ENCODE results near the gene SASS6. TPM values are rescaled to one million over a fixed set of nuclear protein-coding genes. Genes with fewer than 3 reads are reported as not detected.

SASS6 gene
- total and polyA plus RNA-seq, 4 donors, result 0.55 to 5.9 (median 1.3) TPM

DNA sequence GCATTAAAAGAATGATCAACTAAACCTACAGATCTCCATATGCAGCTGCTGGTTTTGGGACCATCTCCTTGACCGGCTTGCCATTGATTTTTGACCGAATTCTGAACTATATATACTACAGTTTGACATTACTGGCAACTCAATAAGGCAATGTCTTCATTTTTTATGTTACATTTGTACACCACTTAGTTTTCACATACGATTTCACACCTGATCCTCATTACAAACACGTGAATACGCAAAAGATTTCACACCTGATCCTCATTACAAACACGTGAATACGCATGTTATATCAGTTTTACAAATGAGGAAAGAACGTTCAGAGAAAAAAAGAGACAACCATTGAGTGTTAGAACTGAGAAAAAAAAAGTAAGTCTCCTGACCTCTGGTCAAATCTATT is 1.1 kb downstream of the SASS6 start:
- no peaks in the 10 kb centered on the region for H3K36me3 ChIP-seq (ENCODE audit: control insufficient read depth in 4 of 4, insufficient read depth in 3 of 4, low read depth in 1 of 4, low read length in 3 of 4)
- peak overlapping the region in 2 of 3 donors; percentile 71 to 81 for H3K4me3 ChIP-seq (ENCODE audit: low read depth in 1 of 3, low read length in 3 of 3)
- peaks cover 11 to 25% (median 21%) of the 10 kb centered on the region in 4 donors for H3K4me1 ChIP-seq (ENCODE audit: control insufficient read depth in 4 of 4, insufficient read depth in 4 of 4, low read length in 3 of 4)
- no peaks in the 10 kb centered on the region for H3K27me3 ChIP-seq (ENCODE audit: control insufficient read depth in 4 of 4, insufficient read depth in 4 of 4, low read length in 3 of 4)
- no peak for TF ChIP-seq EGR1 (IDR thresholded peaks at IDR 0.05; ENCODE audit: low read depth in 2 of 2)
- TF ChIP-seq TAF1 (conservative IDR thresholded peaks at IDR 0.05), result no peak
- TF ChIP-seq RAD21 (IDR thresholded peaks at IDR 0.05), result no peak
- TF ChIP-seq NR2F2 (IDR thresholded peaks at IDR 0.05), result no peak
- TF ChIP-seq ATF3 (IDR thresholded peaks at IDR 0.05), result no peak
- no peak for TF ChIP-seq FOXA2 (IDR thresholded peaks at IDR 0.05)
- TF ChIP-seq HNF4G (IDR thresholded peaks at IDR 0.05), result no peak
- no peak for TF ChIP-seq YY1 (IDR thresholded peaks at IDR 0.05)
- TF ChIP-seq SP1 (IDR thresholded peaks at IDR 0.05), result no peak
- TF ChIP-seq RXRA (IDR thresholded peaks at IDR 0.05), result no peak
- TF ChIP-seq ZBTB33 (IDR thresholded peaks at IDR 0.05), result no peak
- TF ChIP-seq, protein P1, sequence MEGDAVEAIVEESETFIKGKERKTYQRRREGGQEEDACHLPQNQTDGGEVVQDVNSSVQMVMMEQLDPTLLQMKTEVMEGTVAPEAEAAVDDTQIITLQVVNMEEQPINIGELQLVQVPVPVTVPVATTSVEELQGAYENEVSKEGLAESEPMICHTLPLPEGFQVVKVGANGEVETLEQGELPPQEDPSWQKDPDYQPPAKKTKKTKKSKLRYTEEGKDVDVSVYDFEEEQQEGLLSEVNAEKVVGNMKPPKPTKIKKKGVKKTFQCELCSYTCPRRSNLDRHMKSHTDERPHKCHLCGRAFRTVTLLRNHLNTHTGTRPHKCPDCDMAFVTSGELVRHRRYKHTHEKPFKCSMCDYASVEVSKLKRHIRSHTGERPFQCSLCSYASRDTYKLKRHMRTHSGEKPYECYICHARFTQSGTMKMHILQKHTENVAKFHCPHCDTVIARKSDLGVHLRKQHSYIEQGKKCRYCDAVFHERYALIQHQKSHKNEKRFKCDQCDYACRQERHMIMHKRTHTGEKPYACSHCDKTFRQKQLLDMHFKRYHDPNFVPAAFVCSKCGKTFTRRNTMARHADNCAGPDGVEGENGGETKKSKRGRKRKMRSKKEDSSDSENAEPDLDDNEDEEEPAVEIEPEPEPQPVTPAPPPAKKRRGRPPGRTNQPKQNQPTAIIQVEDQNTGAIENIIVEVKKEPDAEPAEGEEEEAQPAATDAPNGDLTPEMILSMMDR (IDR thresholded peaks at IDR 0.05; ENCODE audit: low read depth, low read length, missing input control), result no peak
- no peak for TF ChIP-seq JUND (IDR thresholded peaks at IDR 0.05)
- no peak for TF ChIP-seq HNF4A (conservative IDR thresholded peaks at IDR 0.05)
- no peak for TF ChIP-seq GABPA (IDR thresholded peaks at IDR 0.05 in 1 of 2, conservative IDR thresholded peaks at IDR 0.05 in 1 of 2)
- WGBS, result 81% methylated on average over 8 of the region's 8 CpGs
- no peaks in the 10 kb centered on the region for H3K9me3 ChIP-seq (ENCODE audit: control insufficient read depth in 4 of 4, low read length in 3 of 4)
- no peak overlapping the region for H3K9ac ChIP-seq (ENCODE audit: low read depth in 1 of 2, low read length in 2 of 2)
- no peak for DNase-seq (ENCODE audit: low spot score)
- no peak overlapping the region for H3K27ac ChIP-seq (ENCODE audit: low read depth in 1 of 2, low read length in 2 of 2)

GRCh38 chr1:100130552-100131077 is 2.1 kb downstream of the SASS6 start:
- no peak for DNase-seq (ENCODE audit: low spot score)
- Histone ChIP-seq H3K27ac (ENCODE audit: low read depth in 1 of 2, low read length in 2 of 2) (peak overlapping the region; percentile 39 to 40), H3K9me3 (ENCODE audit: control insufficient read depth in 4 of 4, low read length in 3 of 4) (no peaks in the 10 kb centered on the region), H3K36me3 (ENCODE audit: control insufficient read depth in 4 of 4, insufficient read depth in 3 of 4, low read depth in 1 of 4, low read length in 3 of 4) (no peaks in the 10 kb centered on the region), H3K4me3 (ENCODE audit: low read depth in 1 of 3, low read length in 3 of 3) (no peak overlapping the region), H3K4me1 (ENCODE audit: control insufficient read depth in 4 of 4, insufficient read depth in 4 of 4, low read length in 3 of 4) (peaks cover 11 to 25% (median 21%) of the 10 kb centered on the region in 4 donors), H3K27me3 (ENCODE audit: control insufficient read depth in 4 of 4, insufficient read depth in 4 of 4, low read length in 3 of 4) (no peaks in the 10 kb centered on the region), H3K9ac (ENCODE audit: low read depth in 1 of 2, low read length in 2 of 2) (no peak overlapping the region)
- WGBS, result 43% methylated on average over 5 of the region's 5 CpGs
- no peak for TF ChIP-seq ZBTB33 (IDR thresholded peaks at IDR 0.05)
- TF ChIP-seq TAF1 (conservative IDR thresholded peaks at IDR 0.05), result no peak
- no peak for TF ChIP-seq FOXA1 (IDR thresholded peaks at IDR 0.05)
- peak; percentile 41 to 47 for TF ChIP-seq HNF4A (conservative IDR thresholded peaks at IDR 0.05)
- TF ChIP-seq RXRA (IDR thresholded peaks at IDR 0.05), result peak; percentile 47 to 62
- TF ChIP-seq YY1 (IDR thresholded peaks at IDR 0.05), result peak; percentile 50
- no peak for TF ChIP-seq EGR1 (IDR thresholded peaks at IDR 0.05; ENCODE audit: low read depth in 2 of 2)
- TF ChIP-seq RAD21 (IDR thresholded peaks at IDR 0.05), result peak in 1 of 2 donors; percentile 9
- peak; percentile 97 for TF ChIP-seq NR2F2 (IDR thresholded peaks at IDR 0.05)
- TF ChIP-seq HNF4G (IDR thresholded peaks at IDR 0.05), result no peak
- TF ChIP-seq REST (IDR thresholded peaks at IDR 0.05), result no peak
- TF ChIP-seq, protein P2, sequence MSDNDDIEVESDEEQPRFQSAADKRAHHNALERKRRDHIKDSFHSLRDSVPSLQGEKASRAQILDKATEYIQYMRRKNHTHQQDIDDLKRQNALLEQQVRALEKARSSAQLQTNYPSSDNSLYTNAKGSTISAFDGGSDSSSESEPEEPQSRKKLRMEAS (IDR thresholded peaks at IDR 0.05), result peak; percentile 27
- TF ChIP-seq, protein P1 (IDR thresholded peaks at IDR 0.05; ENCODE audit: low read depth, low read length, missing input control), result no peak
- TF ChIP-seq GABPA (IDR thresholded peaks at IDR 0.05 in 1 of 2, conservative IDR thresholded peaks at IDR 0.05 in 1 of 2), result peak in 1 of 2 donors; percentile 68
- TF ChIP-seq JUND (IDR thresholded peaks at IDR 0.05), result peak in 1 of 2 donors; percentile 56
- peak; percentile 50 for TF ChIP-seq SP1 (IDR thresholded peaks at IDR 0.05)
- TF ChIP-seq FOXA2 (IDR thresholded peaks at IDR 0.05), result peak; percentile 10
